NCI-H345 (cell line): ENCODE measurements around the gene UGT2A2.

Experiments
- DNase-seq: peaks from one replicate; lab custom pipeline; 2025; lab: John Stamatoyannopoulos, UW

Gene UGT2A2

DNA sequence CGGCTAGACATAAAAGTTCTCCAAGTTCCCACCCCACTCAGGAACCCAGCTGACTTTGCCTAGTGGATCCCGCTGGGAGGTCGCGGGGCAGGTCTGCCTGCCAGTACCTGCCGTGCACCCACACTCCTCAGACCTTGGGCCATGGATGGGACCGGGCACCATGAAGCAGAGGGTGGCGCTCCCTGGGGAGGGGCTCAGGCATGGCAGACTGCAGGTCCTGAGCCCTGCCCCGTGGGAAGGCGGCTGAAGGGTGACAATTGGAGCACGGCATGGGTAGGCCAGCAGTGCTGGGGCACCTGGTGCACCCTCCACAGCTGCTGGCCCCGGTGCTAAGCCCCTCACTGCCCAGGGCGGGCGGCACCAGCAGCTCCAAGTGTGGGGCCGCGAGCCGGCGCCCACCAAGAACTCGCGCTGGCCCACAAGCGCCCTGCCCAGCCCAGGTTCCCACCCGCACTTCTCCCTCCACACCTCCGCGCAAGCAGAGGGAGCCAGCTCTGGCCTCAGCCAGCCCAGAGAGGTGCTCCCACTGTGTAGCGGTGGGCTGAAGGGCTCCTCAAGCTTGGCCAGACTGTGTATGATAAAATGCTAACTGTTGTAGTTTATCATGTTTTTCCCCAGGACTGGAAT, 63.1 kb downstream of the UGT2A2 start:
- DNase-seq, result no peak

DNA sequence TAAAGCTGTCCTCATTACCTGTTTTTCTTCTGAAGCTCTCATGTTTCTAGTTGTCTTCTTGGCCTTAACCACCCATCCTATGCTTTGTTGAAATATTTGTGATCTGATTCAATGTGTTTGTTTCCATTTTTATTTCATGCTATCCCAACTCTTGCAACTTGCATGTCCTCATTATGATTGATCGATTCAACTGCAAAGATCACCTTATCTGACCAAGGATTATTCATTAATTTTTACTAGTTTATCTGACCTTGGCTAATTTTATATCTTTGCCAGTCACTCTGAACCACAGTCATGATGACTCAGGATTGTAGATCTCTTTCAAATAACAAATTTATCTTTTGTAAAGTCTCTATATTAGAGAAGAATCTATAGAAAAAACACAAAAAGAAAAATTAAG, 70.7 kb downstream of the UGT2A2 start:
- DNase-seq, result no peak

- no peak for DNase-seq
These were observed 76.0 kb downstream of the UGT2A2 start for GRCh38 chr4:69563424-69563823.

DNA sequence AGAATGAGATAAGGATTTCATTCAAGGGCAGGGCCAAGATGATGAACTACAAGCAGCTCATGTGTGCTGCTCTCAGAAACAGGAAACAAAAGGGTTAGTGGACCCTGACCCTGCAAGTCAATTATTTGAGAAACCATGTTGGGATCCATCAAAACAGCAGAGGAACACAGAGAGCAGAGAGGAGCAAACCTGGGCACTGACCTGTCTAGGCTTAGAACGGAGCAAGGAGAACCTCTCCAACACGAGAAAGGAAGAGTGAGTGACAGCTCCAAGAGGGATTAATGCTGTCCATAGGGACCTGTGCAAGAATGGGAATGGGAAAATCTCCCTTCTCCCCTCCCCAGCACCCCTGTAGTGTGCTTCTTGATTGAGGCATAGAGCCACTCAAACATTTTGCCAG, 89.8 kb downstream of the UGT2A2 start:
- no peak for DNase-seq

- DNase-seq, result no peak
These were observed 93.2 kb downstream of the UGT2A2 start for GRCh38 chr4:69546134-69546765.
